WERI-Rb-1 (cell line): ENCODE results near the gene L3MBTL1.

Source experiments
- DNase-seq: peaks from one replicate; pipeline ENCODE4 v3.0.0-alpha.2; 2020
- H3K27ac ChIP-seq: fragments of 250-450 bp; sonication (Bioruptor Pico); 2 replicates; pipeline ENCODE4 v1.5.1; 2020; ENCODE audit warnings: mild to moderate bottlenecking, moderate library complexity
- H3K27me3 ChIP-seq: fragments of 250-450 bp; sonication (Bioruptor Pico); 2 replicates; pipeline ENCODE4 v1.5.1; 2021; ENCODE audit warnings: mild to moderate bottlenecking, low read depth, moderate library complexity; ENCODE audit not compliant: insufficient read depth, severe bottlenecking
- H3K36me3 ChIP-seq: fragments of 250-450 bp; sonication (Bioruptor Pico); 2 replicates; pipeline ENCODE4 v1.5.1; 2020; ENCODE audit warnings: mild to moderate bottlenecking, moderate library complexity
- H3K4me3 ChIP-seq: 2 replicates; pipeline ENCODE4 v1.5.1; 2011; ENCODE audit warnings: low read depth, mild to moderate bottlenecking, control low read depth, low read length
- H3K9me3 ChIP-seq: fragments of 250-450 bp; sonication (Bioruptor Pico); 2 replicates; pipeline ENCODE4 v1.5.1; 2021; ENCODE audit warnings: mild to moderate bottlenecking, moderate library complexity; ENCODE audit not compliant: severe bottlenecking
- CTCF ChIP-seq: IDR thresholded peaks from 2 replicates; pipeline ENCODE4 v1.5.1; 2011; ENCODE audit warnings: low read depth, mild to moderate bottlenecking, control low read depth, inconsistent platforms, low read length

Gene L3MBTL1

GRCh38 chr20:43548273-43548880, 40.9 kb downstream of the L3MBTL1 start:
- DNase-seq = no peak
- Histone ChIP-seq H3K4me3 (no peak overlapping the region), H3K36me3 (no peaks in the 10 kb centered on the region), H3K27ac (no peak overlapping the region), H3K27me3 (no peaks in the 10 kb centered on the region), H3K9me3 (no peaks in the 10 kb centered on the region)
- no peak for TF ChIP-seq CTCF

- no peak for TF ChIP-seq CTCF
- no peaks in the 10 kb centered on the region for H3K27me3 ChIP-seq
- H3K36me3 ChIP-seq = no peaks in the 10 kb centered on the region
- no peak for DNase-seq
- H3K9me3 ChIP-seq = no peaks in the 10 kb centered on the region
- H3K27ac ChIP-seq = no peak overlapping the region
- no peak overlapping the region for H3K4me3 ChIP-seq
Observed at GRCh38 chr20:43549416-43550065, 42.0 kb downstream of the L3MBTL1 start.

GRCh38 chr20:43550456-43550855, 43.0 kb downstream of the L3MBTL1 start:
- DNase-seq = no peak
- H3K27me3 ChIP-seq = no peaks in the 10 kb centered on the region

GRCh38 chr20:43554369-43554768, 46.9 kb downstream of the L3MBTL1 start:
- DNase-seq = no peak
- TF ChIP-seq CTCF = no peak
- H3K4me3 ChIP-seq = no peak overlapping the region
- H3K27ac ChIP-seq = no peak overlapping the region
- H3K36me3 ChIP-seq = no peaks in the 10 kb centered on the region
- no peaks in the 10 kb centered on the region for H3K27me3 ChIP-seq
- H3K9me3 ChIP-seq = no peaks in the 10 kb centered on the region

More at GRCh38 chr20:43550456-43550855, 43.0 kb downstream of the L3MBTL1 start:
- H3K9me3 ChIP-seq = no peaks in the 10 kb centered on the region
- no peak overlapping the region for H3K4me3 ChIP-seq
- H3K27ac ChIP-seq = no peak overlapping the region
- TF ChIP-seq CTCF = no peak
- no peaks in the 10 kb centered on the region for H3K36me3 ChIP-seq

GRCh38 chr20:43558412-43559146, 51.1 kb downstream of the L3MBTL1 start, which contains the start of gene SGK2:
Gene SGK2 (plus strand): TSS chr20:43559027. CDS start chr20:43566496, 7,469 bp downstream.
- no peaks in the 10 kb centered on the region for H3K9me3 ChIP-seq
- H3K4me3 ChIP-seq = no peak within 1 kb of the TSS
- no peaks in the 10 kb centered on the region for H3K36me3 ChIP-seq
- no peak for TF ChIP-seq CTCF
- no peaks in the 10 kb centered on the region for H3K27me3 ChIP-seq
- no peak for DNase-seq
- no peak within 1 kb of the TSS for H3K27ac ChIP-seq
